MM.1S (cell line): Measurements from ENCODE around the gene SCGB3A2.

Experiments
- CTCF ChIP-seq: fragments of 300-600 bp; sonication (generic); IDR thresholded peaks from 2 replicates; pipeline ENCODE4 v1.5.1; 2016; ENCODE audit warnings: antibody characterized with exemption, low read length, mixed read lengths
- EZH2phosphoT487 ChIP-seq: fragments of 300-600 bp; sonication (generic); IDR thresholded peaks from 2 replicates; pipeline ENCODE4 v1.6.1; 2018; ENCODE audit warnings: antibody characterized with exemption, low read length

- no peak for TF ChIP-seq CTCF
- no peak for TF ChIP-seq EZH2phosphoT487
Measured at GRCh38 chr5:147895864-147896263, 17.4 kb downstream of the SCGB3A2 start.
